HepG2 (cell line): ENCODE data around the gene ACSS2. TPM values are rescaled to one million over a fixed set of nuclear protein-coding genes. Genes with fewer than 3 reads are reported as not detected.
A peak's percentile ranks its signal among the peaks of the same experiment; 100 is the strongest.

Experiments
- ATAC-seq: fragments of 200-7000 bp; cut with Tn5 transposase; 3 replicates; pipeline ENCODE4 v1.9.1; 2020; ENCODE audit warnings: mild to moderate bottlenecking, moderate library complexity
- BruUV-seq: library from RNA; stranded (reverse); fragments of 400-500 nt; replicated peaks from 2 replicates; lab custom pipeline; 2021; lab: Mats Ljungman, UMichigan
- CTCF ChIA-PET: fragments of 300-600 bp; formaldehyde crosslinking; extraction: SDS; loops from one replicate; lab custom pipeline; 2021; ENCODE audit warnings: low total read pairs, inconsistent platforms, low intra/inter-chr PET ratio; lab: Yijun Ruan, JAX
- POLR2A ChIA-PET: fragments of 350-600 bp; sonication (Branson Sonifier 250); formaldehyde crosslinking; loops from one replicate; lab custom pipeline; 2020; ENCODE audit warnings: antibody characterized with exemption, inconsistent platforms; lab: Yijun Ruan, JAX
- DNase-seq: peaks from one replicate; pipeline ENCODE4 v3.0.0-alpha.2; 2015; ENCODE audit warnings: low spot score
- FAIRE-seq: peaks from 3 replicates; lab custom pipeline; 2011; peaks lifted over from hg19 to GRCh38; lab: Jason Lieb, UNC
- H2AFZ ChIP-seq: one replicate; pipeline ENCODE4 v1.6.1; 2011; ENCODE audit warnings: low read length, inconsistent platforms
- H3K27ac ChIP-seq: fragments of 300-600 bp; 3 replicates; pipeline ENCODE4 v1.8.0; 2011; ENCODE audit warnings: mixed run types, mild to moderate bottlenecking, mixed read lengths, low read length, inconsistent platforms; ENCODE audit not compliant: insufficient read depth; ENCODE audit errors: extremely low read length
- H3K27me3 ChIP-seq, 2 experiments: fragments of 200-600 bp in 1 of 2; 2 replicates in 1 of 2; 3 replicates in 1 of 2; pipeline versions ENCODE4 v1.6.0 to v1.8.0; 2011; ENCODE audit warnings: low read length in 2 of 2, mild to moderate bottlenecking in 2 of 2, moderate library complexity in 2 of 2, inconsistent platforms in 1 of 2; ENCODE audit not compliant: insufficient read depth in 2 of 2, control insufficient read depth in 1 of 2
- H3K36me3 ChIP-seq, 2 experiments: fragments of 200-600 bp in 1 of 2; replicated peaks in 1 of 2; 2 replicates in 1 of 2; 3 replicates in 1 of 2; pipeline versions ENCODE4 v1.5.1 to v1.8.0; 2011; ENCODE audit warnings: low read length in 2 of 2, inconsistent platforms in 1 of 2; ENCODE audit not compliant: insufficient read depth in 2 of 2, control insufficient read depth in 1 of 2
- H3K4me1 ChIP-seq: 2 replicates; pipeline ENCODE4 v1.5.1; 2012; ENCODE audit warnings: low read length, inconsistent platforms; ENCODE audit not compliant: insufficient read depth
- H3K4me2 ChIP-seq: 2 replicates; pipeline ENCODE4 v1.6.0; 2011; ENCODE audit warnings: low read depth, low read length, inconsistent platforms
- H3K4me3 ChIP-seq, 3 experiments: fragments of 200-600 bp in 1 of 3; sonication (generic), shearing (Covaris generic) in 1 of 3; replicated peaks in 1 of 3; 2 replicates each; pipeline ENCODE4 v1.5.1; 2011 to 2016; ENCODE audit warnings: low read length in 3 of 3, inconsistent platforms in 2 of 3, low read depth in 2 of 3, mild to moderate bottlenecking in 2 of 3, control low read depth in 1 of 3, mixed read lengths in 1 of 3; ENCODE audit not compliant: insufficient read depth in 1 of 3
- H3K79me2 ChIP-seq: one replicate; pipeline ENCODE4 v1.6.1; 2011; ENCODE audit warnings: low read length, inconsistent platforms; ENCODE audit not compliant: insufficient read depth
- H3K9ac ChIP-seq: 2 replicates; pipeline ENCODE4 v1.6.0; 2011; ENCODE audit warnings: mild to moderate bottlenecking, low read depth, low read length, inconsistent platforms; ENCODE audit not compliant: insufficient read depth
- H3K9me3 ChIP-seq: 2 replicates; pipeline ENCODE4 v1.5.1; 2012; ENCODE audit warnings: mild to moderate bottlenecking, low read length
- H4K20me1 ChIP-seq: 2 replicates; pipeline ENCODE4 v1.6.0; 2011; ENCODE audit warnings: inconsistent platforms, mild to moderate bottlenecking, low read length, moderate library complexity; ENCODE audit not compliant: insufficient read depth
- FOSL1 ChIP-seq: sonication (generic); formaldehyde crosslinking; IDR thresholded peaks from 2 replicates; pipeline ENCODE4 v1.9.0; 2021; ENCODE audit warnings: missing genetic modification reagents, borderline replicate concordance
- GLI4 ChIP-seq: sonication (generic); formaldehyde crosslinking; IDR thresholded peaks from 2 replicates; pipeline ENCODE4 v1.5.1; 2020; ENCODE audit warnings: missing genetic modification reagents, mild to moderate bottlenecking, moderate library complexity, borderline replicate concordance
- ISX ChIP-seq: sonication (generic); formaldehyde crosslinking; conservative IDR thresholded peaks from 2 replicates; pipeline ENCODE4 v1.5.0; 2020; ENCODE audit warnings: missing genetic modification reagents
- KLF9 ChIP-seq: IDR thresholded peaks from 2 replicates; pipeline ENCODE4 v1.6.1; 2016; ENCODE audit warnings: low read depth
- POLR2G ChIP-seq: fragments of 200-400 bp; formaldehyde crosslinking; IDR thresholded peaks from 2 replicates; pipeline ENCODE4 v1.6.1; 2018; ENCODE audit warnings: mild to moderate bottlenecking, low read depth, low read length, moderate library complexity
- SCMH1 ChIP-seq: sonication (generic); formaldehyde crosslinking; IDR thresholded peaks from 2 replicates; pipeline ENCODE4 v1.9.0; 2021; ENCODE audit warnings: missing genetic modification reagents, mild to moderate bottlenecking, borderline replicate concordance
- SP2 ChIP-seq: sonication (generic); formaldehyde crosslinking; IDR thresholded peaks from 2 replicates; pipeline ENCODE4 v1.5.1; 2020; ENCODE audit warnings: mild to moderate bottlenecking, missing genetic modification reagents
- SP4 ChIP-seq: sonication (generic); formaldehyde crosslinking; IDR thresholded peaks from 2 replicates; pipeline ENCODE4 v1.8.1; 2023; ENCODE audit warnings: mild to moderate bottlenecking, missing genetic modification reagents
- WGBS: methylation state at CpG from one replicate; pipeline ENCODE4 v1.1.6; 2017; ENCODE audit warnings: low lambda C conversion rate; 5-methylcytosine and 5-hydroxymethylcytosine counted together
- in situ Hi-C: cut with HindIII; loops from 2 replicates; pipeline ENCODE4 v1.10.0; 2017; ENCODE audit warnings: low pct_unique_long_range_greater_than_20kb; ENCODE audit not compliant: extremely low pct_ligation_motif_present
- intact Hi-C: fragments of 100-400 bp; cut with micrococcal nuclease; formaldehyde crosslinking; loops from one replicate; pipeline ENCODE4 v1.10.0; 2022; ENCODE audit not compliant: unreplicated experiment
- polyA plus RNA-seq, 8 experiments: library from polyadenylated mRNA; depleted of rRNA in 3 of 8; stranded (reverse) in 7 of 8; unstranded in 1 of 8; fragments of >200 nt; fragmentation: Illumina TruSeq in 4 of 8; extraction: Trizol in 4 of 8; gene quantifications; 2 replicates each; pipeline versions ENCODE4 v1.2.1 to v1.2.3, GENCODE V29; 2011 to 2016; ENCODE audit warnings: low read depth in 4 of 8, missing spikeins in 1 of 8, mixed read lengths in 1 of 8; ENCODE audit not compliant: insufficient read depth in 1 of 8
- total RNA-seq, 5 experiments: library from RNA; depleted of rRNA; stranded (reverse); fragments of >200 nt; fragmentation: Illumina TruSeq; extraction: Trizol; gene quantifications; 2 replicates each; pipeline ENCODE4 v1.2.3, GENCODE V29; 2016; ENCODE audit warnings: low read depth in 1 of 5
- TF ChIP-seq, protein P1 (sequence below): sonication (generic); formaldehyde crosslinking; IDR thresholded peaks from 2 replicates; pipeline ENCODE4 v1.5.1; 2020; ENCODE audit warnings: missing genetic modification reagents, mild to moderate bottlenecking, borderline replicate concordance
- TF ChIP-seq, protein P2 (sequence below): sonication (generic); formaldehyde crosslinking; IDR thresholded peaks from 2 replicates; pipeline ENCODE4 v1.5.0; 2020; ENCODE audit warnings: mild to moderate bottlenecking, missing genetic modification reagents, borderline replicate concordance
- TF ChIP-seq, protein P3 (sequence below): sonication (generic); formaldehyde crosslinking; IDR thresholded peaks from 2 replicates; pipeline ENCODE4 v1.5.0; 2020; ENCODE audit warnings: mild to moderate bottlenecking, low read depth, missing genetic modification reagents, borderline replicate concordance

The ACSS2 gene
- total and polyA plus RNA-seq, 2 of the 13 experiments (the other 11 are each of a cell fraction or from before 2014, with no cell fraction given), result 72.8 to 89.7 TPM

DNA sequence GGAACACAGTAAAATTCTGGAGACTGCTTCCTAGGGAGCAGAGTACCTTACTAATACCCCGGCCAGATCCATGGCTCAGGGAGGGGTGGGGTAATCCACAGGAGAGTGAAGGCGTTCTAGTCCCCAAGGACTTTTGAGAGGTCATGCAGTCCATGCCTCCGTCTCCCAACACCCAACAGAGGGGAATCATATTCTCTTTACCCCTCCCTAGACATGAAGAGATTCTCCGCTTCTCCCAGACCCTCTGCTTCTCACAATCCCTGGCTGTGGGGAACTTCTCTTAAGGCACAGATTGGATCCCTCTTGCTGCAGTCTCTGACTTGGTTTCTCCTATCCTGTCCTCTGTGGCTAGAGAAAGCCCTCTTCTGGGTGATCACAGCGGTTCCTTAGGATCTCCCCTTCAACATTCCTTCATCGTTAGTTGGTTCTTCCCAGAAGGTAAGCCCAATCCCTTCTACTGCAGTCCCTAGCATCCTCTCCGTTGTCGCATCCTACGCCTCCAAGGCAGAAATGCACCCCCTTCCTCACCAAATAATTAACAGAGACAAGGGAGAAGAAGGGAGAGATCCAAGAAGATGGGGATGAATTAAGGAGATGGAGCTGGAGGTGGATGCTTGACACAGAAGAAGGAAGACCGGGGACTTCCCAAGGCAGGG, 4.3 kb upstream of the ACSS2 start:
- 14% methylated on average over 10 of the region's 10 CpGs for WGBS
- BruUV-seq, result TSS peak; percentile 63
- TF ChIP-seq POLR2G (no peak), SCMH1 (CRISPR knock-in tag) (no peak), KLF9 (CRISPR knock-in tag) (no peak), ISX (CRISPR knock-in tag) (no peak), GLI4 (CRISPR knock-in tag) (0 out of 2 replicates have a peak, but pooled peaks have one; percentile 8), SP4 (CRISPR knock-in tag) (no peak), SP2 (no peak), FOSL1 (CRISPR knock-in tag) (no peak)
- TF ChIP-seq, protein P1, sequence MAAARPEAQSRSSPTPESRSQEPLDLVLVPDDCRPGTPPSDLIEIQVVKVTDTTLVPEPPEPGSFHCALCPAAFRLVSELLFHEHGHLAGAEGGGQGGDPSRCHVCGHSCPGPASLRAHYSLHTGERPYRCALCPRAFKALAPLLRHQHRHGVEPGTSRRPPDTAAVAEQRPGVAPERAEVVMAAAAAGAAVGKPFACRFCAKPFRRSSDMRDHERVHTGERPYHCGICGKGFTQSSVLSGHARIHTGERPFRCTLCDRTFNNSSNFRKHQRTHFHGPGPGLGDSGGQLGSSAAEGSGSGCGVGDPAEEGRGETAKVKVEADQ (CRISPR knock-in tag), result no peak
- TF ChIP-seq, protein P2, sequence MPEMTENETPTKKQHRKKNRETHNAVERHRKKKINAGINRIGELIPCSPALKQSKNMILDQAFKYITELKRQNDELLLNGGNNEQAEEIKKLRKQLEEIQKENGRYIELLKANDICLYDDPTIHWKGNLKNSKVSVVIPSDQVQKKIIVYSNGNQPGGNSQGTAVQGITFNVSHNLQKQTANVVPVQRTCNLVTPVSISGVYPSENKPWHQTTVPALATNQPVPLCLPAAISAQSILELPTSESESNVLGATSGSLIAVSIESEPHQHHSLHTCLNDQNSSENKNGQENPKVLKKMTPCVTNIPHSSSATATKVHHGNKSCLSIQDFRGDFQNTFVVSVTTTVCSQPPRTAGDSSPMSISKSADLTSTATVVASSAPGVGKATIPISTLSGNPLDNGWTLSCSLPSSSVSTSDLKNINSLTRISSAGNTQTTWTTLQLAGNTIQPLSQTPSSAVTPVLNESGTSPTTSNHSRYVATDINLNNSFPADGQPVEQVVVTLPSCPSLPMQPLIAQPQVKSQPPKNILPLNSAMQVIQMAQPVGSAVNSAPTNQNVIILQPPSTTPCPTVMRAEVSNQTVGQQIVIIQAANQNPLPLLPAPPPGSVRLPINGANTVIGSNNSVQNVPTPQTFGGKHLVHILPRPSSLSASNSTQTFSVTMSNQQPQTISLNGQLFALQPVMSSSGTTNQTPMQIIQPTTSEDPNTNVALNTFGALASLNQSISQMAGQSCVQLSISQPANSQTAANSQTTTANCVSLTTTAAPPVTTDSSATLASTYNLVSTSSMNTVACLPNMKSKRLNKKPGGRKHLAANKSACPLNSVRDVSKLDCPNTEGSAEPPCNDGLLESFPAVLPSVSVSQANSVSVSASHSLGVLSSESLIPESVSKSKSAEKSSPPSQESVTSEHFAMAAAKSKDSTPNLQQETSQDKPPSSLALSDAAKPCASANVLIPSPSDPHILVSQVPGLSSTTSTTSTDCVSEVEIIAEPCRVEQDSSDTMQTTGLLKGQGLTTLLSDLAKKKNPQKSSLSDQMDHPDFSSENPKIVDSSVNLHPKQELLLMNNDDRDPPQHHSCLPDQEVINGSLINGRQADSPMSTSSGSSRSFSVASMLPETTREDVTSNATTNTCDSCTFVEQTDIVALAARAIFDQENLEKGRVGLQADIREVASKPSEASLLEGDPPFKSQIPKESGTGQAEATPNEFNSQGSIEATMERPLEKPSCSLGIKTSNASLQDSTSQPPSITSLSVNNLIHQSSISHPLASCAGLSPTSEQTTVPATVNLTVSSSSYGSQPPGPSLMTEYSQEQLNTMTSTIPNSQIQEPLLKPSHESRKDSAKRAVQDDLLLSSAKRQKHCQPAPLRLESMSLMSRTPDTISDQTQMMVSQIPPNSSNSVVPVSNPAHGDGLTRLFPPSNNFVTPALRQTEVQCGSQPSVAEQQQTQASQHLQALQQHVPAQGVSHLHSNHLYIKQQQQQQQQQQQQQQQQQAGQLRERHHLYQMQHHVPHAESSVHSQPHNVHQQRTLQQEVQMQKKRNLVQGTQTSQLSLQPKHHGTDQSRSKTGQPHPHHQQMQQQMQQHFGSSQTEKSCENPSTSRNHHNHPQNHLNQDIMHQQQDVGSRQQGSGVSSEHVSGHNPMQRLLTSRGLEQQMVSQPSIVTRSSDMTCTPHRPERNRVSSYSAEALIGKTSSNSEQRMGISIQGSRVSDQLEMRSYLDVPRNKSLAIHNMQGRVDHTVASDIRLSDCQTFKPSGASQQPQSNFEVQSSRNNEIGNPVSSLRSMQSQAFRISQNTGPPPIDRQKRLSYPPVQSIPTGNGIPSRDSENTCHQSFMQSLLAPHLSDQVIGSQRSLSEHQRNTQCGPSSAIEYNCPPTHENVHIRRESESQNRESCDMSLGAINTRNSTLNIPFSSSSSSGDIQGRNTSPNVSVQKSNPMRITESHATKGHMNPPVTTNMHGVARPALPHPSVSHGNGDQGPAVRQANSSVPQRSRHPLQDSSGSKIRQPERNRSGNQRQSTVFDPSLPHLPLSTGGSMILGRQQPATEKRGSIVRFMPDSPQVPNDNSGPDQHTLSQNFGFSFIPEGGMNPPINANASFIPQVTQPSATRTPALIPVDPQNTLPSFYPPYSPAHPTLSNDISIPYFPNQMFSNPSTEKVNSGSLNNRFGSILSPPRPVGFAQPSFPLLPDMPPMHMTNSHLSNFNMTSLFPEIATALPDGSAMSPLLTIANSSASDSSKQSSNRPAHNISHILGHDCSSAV (CRISPR knock-in tag), result no peak
- TF ChIP-seq, protein P3, sequence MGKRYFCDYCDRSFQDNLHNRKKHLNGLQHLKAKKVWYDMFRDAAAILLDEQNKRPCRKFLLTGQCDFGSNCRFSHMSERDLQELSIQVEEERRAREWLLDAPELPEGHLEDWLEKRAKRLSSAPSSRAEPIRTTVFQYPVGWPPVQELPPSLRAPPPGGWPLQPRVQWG (CRISPR knock-in tag), result 0 out of 2 replicates have a peak, but pooled peaks have one; percentile 18

More for the DNA sequence above, 4.3 kb upstream of the ACSS2 start:
- POLR2A ChIA-PET, result interaction anchor here (1.0 to 1.9 kb wide), 3 partner anchors 47 to 84 kb away, joined by 4 to 11 read pairs (median 6); partner anchors contain the start of genes GSS, MYH7B and NCOA6
- H2AFZ ChIP-seq, result peak overlapping the region; percentile 50
- H3K27me3 ChIP-seq, result peaks cover 0 to 4% of the 10 kb centered on the region in 2 experiments; a peak in 1 of 5 replicates
- no peak for FAIRE-seq
- no peaks in the 10 kb centered on the region for H3K9me3 ChIP-seq
- intact Hi-C loops (no loop called here), in situ Hi-C loops (loop anchor here (5.0 to 10.0 kb wide), 3 partner anchors 85 to 393 kb away; partner anchors contain the start of genes GSS, MYH7B and TRPC4AP)
- no peak for ATAC-seq
- no peak overlapping the region for H3K27ac ChIP-seq
- H3K4me2 ChIP-seq, result peak overlapping the region; percentile 99
- CTCF ChIA-PET, result interaction anchor here (6.7 kb wide), 1 partner anchor 87 kb away, joined by 123 read pairs; the partner anchor contains the start of genes GSS and MYH7B
- no peaks in the 10 kb centered on the region for H3K36me3 ChIP-seq
- no peak for DNase-seq
- H3K9ac ChIP-seq, result peak overlapping the region; percentile 69
- H4K20me1 ChIP-seq, result no peaks in the 10 kb centered on the region
- peak overlapping the region; percentile 69 to 83 (median 72) for H3K4me3 ChIP-seq
- peaks cover 15% of the 10 kb centered on the region for H3K79me2 ChIP-seq
- peaks cover 45% of the 10 kb centered on the region for H3K4me1 ChIP-seq
